Measurements from ENCODE around the gene DLEC1. TPM values are rescaled to one million over a fixed set of nuclear protein-coding genes. Genes with fewer than 3 reads are reported as not detected.

The DLEC1 gene
- total RNA-seq, 4 donors from 2014 or later, result 0.08 to 2.9 (median 0.57) TPM

- no peak for DNase-seq (ENCODE audit: low spot score in 2 of 2)
- WGBS, 2 donors, result 84 to 89% methylated on average over 3 of the region's 3 CpGs
- no peak for TF ChIP-seq POLR2A (IDR thresholded peaks at IDR 0.05)
- TF ChIP-seq, protein P1, sequence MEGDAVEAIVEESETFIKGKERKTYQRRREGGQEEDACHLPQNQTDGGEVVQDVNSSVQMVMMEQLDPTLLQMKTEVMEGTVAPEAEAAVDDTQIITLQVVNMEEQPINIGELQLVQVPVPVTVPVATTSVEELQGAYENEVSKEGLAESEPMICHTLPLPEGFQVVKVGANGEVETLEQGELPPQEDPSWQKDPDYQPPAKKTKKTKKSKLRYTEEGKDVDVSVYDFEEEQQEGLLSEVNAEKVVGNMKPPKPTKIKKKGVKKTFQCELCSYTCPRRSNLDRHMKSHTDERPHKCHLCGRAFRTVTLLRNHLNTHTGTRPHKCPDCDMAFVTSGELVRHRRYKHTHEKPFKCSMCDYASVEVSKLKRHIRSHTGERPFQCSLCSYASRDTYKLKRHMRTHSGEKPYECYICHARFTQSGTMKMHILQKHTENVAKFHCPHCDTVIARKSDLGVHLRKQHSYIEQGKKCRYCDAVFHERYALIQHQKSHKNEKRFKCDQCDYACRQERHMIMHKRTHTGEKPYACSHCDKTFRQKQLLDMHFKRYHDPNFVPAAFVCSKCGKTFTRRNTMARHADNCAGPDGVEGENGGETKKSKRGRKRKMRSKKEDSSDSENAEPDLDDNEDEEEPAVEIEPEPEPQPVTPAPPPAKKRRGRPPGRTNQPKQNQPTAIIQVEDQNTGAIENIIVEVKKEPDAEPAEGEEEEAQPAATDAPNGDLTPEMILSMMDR (IDR thresholded peaks at IDR 0.05), result no peak
- H3K4me3 ChIP-seq (ENCODE audit: low read depth, poor library complexity, severe bottlenecking), result no peak overlapping the region
- intact Hi-C loops (cut with DNase I; ENCODE audit: low total_unique reads), result no loop called here
These were observed 2.1 kb upstream of the DLEC1 start for GRCh38 chr3:38036906-38037305.

DNA sequence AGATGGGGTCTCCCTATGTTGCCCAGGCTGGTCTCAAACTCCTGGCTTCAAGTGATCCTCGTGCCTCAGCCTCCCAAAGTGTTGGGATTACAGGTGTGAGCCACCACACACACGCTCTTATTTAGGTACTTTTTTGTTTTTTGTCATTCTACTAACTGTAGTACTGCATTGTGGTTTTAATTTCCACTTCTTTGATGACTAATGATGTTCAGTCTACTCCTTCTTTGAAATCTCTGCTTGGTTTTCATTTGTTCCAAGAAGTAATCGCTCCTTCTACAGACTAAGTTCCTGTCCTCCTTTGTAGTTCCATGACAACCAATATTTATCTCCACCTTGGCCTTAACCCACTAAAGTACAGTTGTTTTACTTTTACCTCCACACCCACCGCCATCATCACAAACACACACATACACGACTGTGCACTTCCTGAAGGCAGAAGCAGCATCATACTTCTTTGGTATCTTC lies 529 bp upstream of the DLEC1 start:
- intact Hi-C loops (cut with DNase I; ENCODE audit: low total_unique reads), result no loop called here
- TF ChIP-seq, protein P1 (IDR thresholded peaks at IDR 0.05), result no peak
- TF ChIP-seq POLR2A (IDR thresholded peaks at IDR 0.05), result no peak
- DNase-seq (ENCODE audit: low spot score in 2 of 2), result no peak
- no peak overlapping the region for H3K4me3 ChIP-seq (ENCODE audit: low read depth, poor library complexity, severe bottlenecking)
- 85 to 87% methylated on average over 5 of the region's 5 CpGs for WGBS, 2 donors

- TF ChIP-seq, protein P1 (IDR thresholded peaks at IDR 0.05), result no peak
- no peak for TF ChIP-seq POLR2A (IDR thresholded peaks at IDR 0.05)
- no peak overlapping the region for H3K4me3 ChIP-seq (ENCODE audit: low read depth, poor library complexity, severe bottlenecking)
- peak; percentile 68 to 92 for DNase-seq (ENCODE audit: low spot score in 2 of 2)
- 47 to 53% methylated on average over 11 of the region's 11 CpGs for WGBS, 2 donors
- intact Hi-C loops (cut with DNase I; ENCODE audit: low total_unique reads), result no loop called here
These were observed 872 bp downstream of the DLEC1 start for GRCh38 chr3:38039899-38040261.

- no peak overlapping the region for H3K4me3 ChIP-seq (ENCODE audit: low read depth, poor library complexity, severe bottlenecking)
- TF ChIP-seq POLR2A (IDR thresholded peaks at IDR 0.05), result no peak
- TF ChIP-seq, protein P1 (IDR thresholded peaks at IDR 0.05), result no peak
- WGBS, 2 donors, result 85 to 87% methylated on average over 5 of the region's 5 CpGs
- intact Hi-C loops (cut with DNase I; ENCODE audit: low total_unique reads), result no loop called here
- no peak for DNase-seq (ENCODE audit: low spot score in 2 of 2)
These were observed 1.4 kb downstream of the DLEC1 start for GRCh38 chr3:38040401-38040800.

- WGBS, 2 donors, result 80 to 87% methylated on average over 4 of the region's 4 CpGs
- no peak for DNase-seq (ENCODE audit: low spot score in 2 of 2)
- TF ChIP-seq, protein P1 (IDR thresholded peaks at IDR 0.05), result no peak
- no peak for TF ChIP-seq POLR2A (IDR thresholded peaks at IDR 0.05)
- intact Hi-C loops (cut with DNase I; ENCODE audit: low total_unique reads), result no loop called here
- H3K4me3 ChIP-seq (ENCODE audit: low read depth, poor library complexity, severe bottlenecking), result no peak overlapping the region
These were observed 4.5 kb downstream of the DLEC1 start for GRCh38 chr3:38043486-38043885.

GRCh38 chr3:38046027-38046426 lies 7.0 kb downstream of the DLEC1 start:
- DNase-seq (ENCODE audit: low spot score in 2 of 2), result no peak
- TF ChIP-seq, protein P1 (IDR thresholded peaks at IDR 0.05), result no peak
- no peak for TF ChIP-seq POLR2A (IDR thresholded peaks at IDR 0.05)
- intact Hi-C loops (cut with DNase I; ENCODE audit: low total_unique reads), result no loop called here
- H3K4me3 ChIP-seq (ENCODE audit: low read depth, poor library complexity, severe bottlenecking), result no peak overlapping the region
- WGBS, 2 donors, result 95 to 98% methylated on average over 4 of the region's 4 CpGs

All from lower leg skin (tissue), 4 donors.